Loucy (cell line): ENCODE results near the gene TOP3B.

Source experiments
- H2AFZ ChIP-seq: fragments of 200-600 bp; sonication (generic); 2 replicates; pipeline ENCODE4 v1.6.0; 2016; ENCODE audit warnings: antibody characterized with exemption, mild to moderate bottlenecking, low read length, moderate library complexity
- H3F3A ChIP-seq: fragments of 200-600 bp; 2 replicates; pipeline ENCODE4 v1.6.0; 2016; ENCODE audit warnings: antibody characterized with exemption, low read depth, mild to moderate bottlenecking
- H3K27me3 ChIP-seq: fragments of 200-600 bp; sonication (generic); 2 replicates; pipeline ENCODE4 v1.6.1; 2014; ENCODE audit warnings: low read length, mild to moderate bottlenecking; ENCODE audit not compliant: insufficient read depth, poor library complexity, severe bottlenecking
- H3K36me3 ChIP-seq: fragments of 200-600 bp; sonication (generic); 2 replicates; pipeline ENCODE4 v1.6.1; 2016; ENCODE audit warnings: low read length; ENCODE audit not compliant: insufficient read depth
- H3K4me1 ChIP-seq: fragments of 200-600 bp; sonication (generic); 2 replicates; pipeline ENCODE4 v1.5.1; 2014; ENCODE audit warnings: low read length, mild to moderate bottlenecking; ENCODE audit not compliant: insufficient read depth, poor library complexity, severe bottlenecking
- H3K4me2 ChIP-seq: fragments of 200-600 bp; sonication (generic); 2 replicates; pipeline ENCODE4 v1.6.0; 2014; ENCODE audit warnings: antibody characterized with exemption, low read length, low read depth, mild to moderate bottlenecking; ENCODE audit not compliant: poor library complexity, severe bottlenecking
- H3K4me3 ChIP-seq: fragments of 200-600 bp; sonication (generic); 2 replicates; pipeline ENCODE4 v1.5.1; 2014; ENCODE audit warnings: low read length, mild to moderate bottlenecking, mixed read lengths; ENCODE audit not compliant: poor library complexity, severe bottlenecking
- H3K79me2 ChIP-seq: fragments of 200-600 bp; sonication (generic); 2 replicates; pipeline ENCODE4 v1.6.1; 2014; ENCODE audit warnings: low read length; ENCODE audit not compliant: insufficient read depth
- H3K9ac ChIP-seq: fragments of 200-600 bp; sonication (generic); 2 replicates; pipeline ENCODE4 v1.6.0; 2014; ENCODE audit warnings: mild to moderate bottlenecking, low read depth, low read length, moderate library complexity; ENCODE audit not compliant: poor library complexity, severe bottlenecking
- H3K9me2 ChIP-seq: fragments of 200-600 bp; sonication (generic); replicated peaks from 2 replicates; pipeline ENCODE4 v1.6.1; 2016; ENCODE audit warnings: low read depth, low read length, mixed read lengths
- H3K9me3 ChIP-seq: fragments of 200-600 bp; sonication (generic); 2 replicates; pipeline ENCODE4 v1.6.1; 2014; ENCODE audit warnings: mild to moderate bottlenecking, antibody characterized with exemption, low read length, low read depth; ENCODE audit not compliant: insufficient read depth
- H4K20me1 ChIP-seq: fragments of 200-600 bp; sonication (generic); 2 replicates; pipeline ENCODE4 v1.6.0; 2014; ENCODE audit warnings: antibody characterized with exemption, low read length, mild to moderate bottlenecking; ENCODE audit not compliant: insufficient read depth, poor library complexity, severe bottlenecking
- CTCF ChIP-seq: fragments of 200-600 bp; sonication (generic); conservative IDR thresholded peaks from 2 replicates; pipeline ENCODE4 v1.5.1; 2014; ENCODE audit warnings: mild to moderate bottlenecking, antibody characterized with exemption, low read length
- EZH2phosphoT487 ChIP-seq: fragments of 200-600 bp; IDR thresholded peaks from 2 replicates; pipeline ENCODE4 v1.6.1; 2018; ENCODE audit warnings: antibody characterized with exemption, mild to moderate bottlenecking, moderate library complexity, borderline replicate concordance

Gene TOP3B

DNA sequence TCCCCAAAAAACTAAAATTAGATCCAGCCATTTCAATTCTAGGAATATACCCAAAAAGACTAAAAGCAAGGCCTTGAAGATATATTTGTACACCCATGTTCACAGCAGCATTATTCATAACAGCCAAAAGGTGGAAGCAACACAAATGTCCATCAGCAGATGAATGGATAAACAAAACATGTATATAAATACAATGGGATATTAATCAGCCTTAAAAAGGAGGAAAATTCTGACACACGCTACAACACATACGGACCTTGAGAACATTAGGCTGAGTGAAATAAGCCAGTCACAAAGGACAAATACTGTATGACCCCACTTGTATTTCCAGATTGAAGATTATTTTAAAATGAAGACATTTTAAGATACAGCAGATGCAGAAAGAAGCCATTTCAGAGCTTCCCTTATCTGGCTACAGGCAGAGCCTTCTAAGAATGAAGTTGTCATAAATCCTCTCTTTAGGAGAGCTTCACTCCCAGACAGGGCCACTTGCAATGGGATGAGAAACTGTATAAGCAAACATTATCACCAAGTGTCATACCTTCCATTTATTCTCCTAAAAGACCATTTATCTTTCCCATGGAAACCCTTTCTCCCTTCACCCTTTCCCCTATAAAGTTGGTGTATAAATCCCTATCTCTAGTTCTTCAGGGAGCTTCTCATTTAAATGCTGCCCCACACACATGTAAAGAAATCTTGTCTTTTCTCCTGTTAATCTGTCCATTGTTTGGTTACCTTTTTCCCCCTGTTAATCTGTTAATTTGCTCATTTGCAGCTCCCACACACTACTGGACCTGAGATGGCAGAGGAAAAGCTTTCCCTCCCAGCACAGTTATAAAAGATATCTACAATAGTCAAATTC, 19.3 kb upstream of the TOP3B start:
- Histone ChIP-seq H3K27me3 (no peaks in the 10 kb centered on the region), H3K4me3 (no peak overlapping the region), H3K9me2 (no peaks in the 10 kb centered on the region)

GRCh38 chr22:21998595-21999247, 16.1 kb upstream of the TOP3B start:
- H3K27me3 ChIP-seq, result no peaks in the 10 kb centered on the region

More for the DNA sequence above, 19.3 kb upstream of the TOP3B start:
- H2AFZ ChIP-seq, result no peak overlapping the region
- no peaks in the 10 kb centered on the region for H3K36me3 ChIP-seq
- no peak overlapping the region for H3K4me2 ChIP-seq
- no peaks in the 10 kb centered on the region for H3F3A ChIP-seq
- no peaks in the 10 kb centered on the region for H3K4me1 ChIP-seq
- TF ChIP-seq CTCF (no peak), EZH2phosphoT487 (no peak)
- H3K9me3 ChIP-seq, result no peaks in the 10 kb centered on the region
- no peaks in the 10 kb centered on the region for H4K20me1 ChIP-seq
- H3K9ac ChIP-seq, result no peak overlapping the region
- no peaks in the 10 kb centered on the region for H3K79me2 ChIP-seq

DNA sequence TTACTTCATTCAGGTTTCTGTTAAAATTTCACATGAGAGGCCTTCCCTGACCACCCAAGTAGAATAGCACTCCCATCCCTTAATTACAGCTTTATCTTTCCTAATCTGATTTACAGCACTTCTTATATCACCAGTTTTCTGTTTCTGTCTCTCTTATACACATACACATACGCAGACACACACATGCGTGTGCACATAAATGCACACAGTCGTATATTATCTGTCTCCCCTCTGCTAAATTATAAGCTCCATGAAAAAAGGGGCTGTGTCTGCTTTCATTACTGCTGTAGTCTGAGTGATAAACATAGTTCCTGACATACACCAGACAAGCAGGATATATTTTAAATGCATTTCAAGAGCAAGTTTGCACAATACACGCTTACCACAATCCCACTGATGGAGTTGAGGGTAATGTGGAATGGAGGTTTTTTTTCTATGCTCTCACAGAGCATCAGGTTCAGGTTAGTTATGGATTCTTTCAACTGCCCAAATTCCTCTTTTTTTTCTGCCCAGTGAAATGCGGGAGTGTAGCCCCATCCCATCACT, 13.7 kb upstream of the TOP3B start:
- H3F3A ChIP-seq, result no peaks in the 10 kb centered on the region
- H3K4me1 ChIP-seq, result no peaks in the 10 kb centered on the region
- H3K27me3 ChIP-seq, result no peaks in the 10 kb centered on the region
- H3K9me2 ChIP-seq, result no peaks in the 10 kb centered on the region
- no peak overlapping the region for H3K9ac ChIP-seq
- H3K4me2 ChIP-seq, result no peak overlapping the region
- H2AFZ ChIP-seq, result no peak overlapping the region
- no peak overlapping the region for H3K4me3 ChIP-seq
- H3K9me3 ChIP-seq, result no peaks in the 10 kb centered on the region
- H3K36me3 ChIP-seq, result no peaks in the 10 kb centered on the region
- TF ChIP-seq CTCF (no peak), EZH2phosphoT487 (no peak)
- H4K20me1 ChIP-seq, result no peaks in the 10 kb centered on the region
- no peaks in the 10 kb centered on the region for H3K79me2 ChIP-seq

More at GRCh38 chr22:21998595-21999247, 16.1 kb upstream of the TOP3B start:
- Histone ChIP-seq H3K4me1 (no peaks in the 10 kb centered on the region), H3K79me2 (no peaks in the 10 kb centered on the region), H3K4me3 (no peak overlapping the region), H3K36me3 (no peaks in the 10 kb centered on the region), H2AFZ (no peak overlapping the region), H3F3A (no peaks in the 10 kb centered on the region), H3K9me2 (no peaks in the 10 kb centered on the region), H3K9ac (no peak overlapping the region), H3K9me3 (no peaks in the 10 kb centered on the region), H4K20me1 (no peaks in the 10 kb centered on the region), H3K4me2 (no peak overlapping the region)
- no peak for TF ChIP-seq CTCF
- no peak for TF ChIP-seq EZH2phosphoT487
